Measurements from ENCODE around the gene UST.

Gene UST

GRCh38 chr6:148943451-148943850, 196.6 kb downstream of the UST start:
- no peak for TF ChIP-seq CTCF (IDR thresholded peaks at IDR 0.05)
- Histone ChIP-seq H3K9me3 (ENCODE audit: control insufficient read depth, low read length) (no peaks in the 10 kb centered on the region), H3K27ac (no peak overlapping the region)

GRCh38 chr6:148944608-148945007, 197.8 kb downstream of the UST start:
- H3K79me2 ChIP-seq, result no peaks in the 10 kb centered on the region
- H3K36me3 ChIP-seq (ENCODE audit: control insufficient read depth, insufficient read depth, low read length), result no peaks in the 10 kb centered on the region
- no peak overlapping the region for H3K27ac ChIP-seq
- H3K9ac ChIP-seq, result no peak overlapping the region
- no peaks in the 10 kb centered on the region for H3K9me3 ChIP-seq (ENCODE audit: control insufficient read depth, low read length)
- no peak for TF ChIP-seq CTCF (IDR thresholded peaks at IDR 0.05)
- no peaks in the 10 kb centered on the region for H3K4me1 ChIP-seq
- no peaks in the 10 kb centered on the region for H3K27me3 ChIP-seq (ENCODE audit: control insufficient read depth, insufficient read depth, low read length)
- H3K4me3 ChIP-seq (ENCODE audit: low read depth, low read length), result no peak overlapping the region
- H3K4me2 ChIP-seq (ENCODE audit: low read length), result no peak overlapping the region
- no peak overlapping the region for H2AFZ ChIP-seq

More at GRCh38 chr6:148943451-148943850, 196.6 kb downstream of the UST start:
- Histone ChIP-seq H3K4me1 (no peaks in the 10 kb centered on the region), H2AFZ (no peak overlapping the region), H3K79me2 (no peaks in the 10 kb centered on the region), H3K4me2 (ENCODE audit: low read length) (no peak overlapping the region), H3K27me3 (ENCODE audit: control insufficient read depth, insufficient read depth, low read length) (no peaks in the 10 kb centered on the region), H3K9ac (no peak overlapping the region), H3K36me3 (ENCODE audit: control insufficient read depth, insufficient read depth, low read length) (no peaks in the 10 kb centered on the region), H3K4me3 (ENCODE audit: low read depth, low read length) (no peak overlapping the region)

- Histone ChIP-seq H2AFZ (no peak overlapping the region), H3K36me3 (ENCODE audit: control insufficient read depth, insufficient read depth, low read length) (no peaks in the 10 kb centered on the region), H3K9ac (no peak overlapping the region), H3K4me2 (ENCODE audit: low read length) (no peak overlapping the region), H3K9me3 (ENCODE audit: control insufficient read depth, low read length) (no peaks in the 10 kb centered on the region), H3K79me2 (peaks cover 2% of the 10 kb centered on the region), H3K4me3 (ENCODE audit: low read depth, low read length) (no peak overlapping the region), H3K27ac (no peak overlapping the region), H3K27me3 (ENCODE audit: control insufficient read depth, insufficient read depth, low read length) (no peaks in the 10 kb centered on the region), H3K4me1 (no peaks in the 10 kb centered on the region)
- TF ChIP-seq CTCF (IDR thresholded peaks at IDR 0.05), result no peak
These were observed 198.6 kb downstream of the UST start for GRCh38 chr6:148945301-148946021.

GRCh38 chr6:148947621-148948444, 201.0 kb downstream of the UST start:
- Histone ChIP-seq H3K36me3 (ENCODE audit: control insufficient read depth, insufficient read depth, low read length) (no peaks in the 10 kb centered on the region), H3K4me3 (ENCODE audit: low read depth, low read length) (no peak overlapping the region), H3K4me2 (ENCODE audit: low read length) (no peak overlapping the region), H2AFZ (peak overlapping the region; percentile 7), H3K27ac (no peak overlapping the region), H3K79me2 (peaks cover 4% of the 10 kb centered on the region), H3K4me1 (no peaks in the 10 kb centered on the region), H3K9ac (no peak overlapping the region), H3K27me3 (ENCODE audit: control insufficient read depth, insufficient read depth, low read length) (no peaks in the 10 kb centered on the region), H3K9me3 (ENCODE audit: control insufficient read depth, low read length) (no peaks in the 10 kb centered on the region)
- TF ChIP-seq CTCF (IDR thresholded peaks at IDR 0.05), result peak; percentile 89

All from parathyroid adenoma (tissue), 2 donors.